B cell (primary cell): Measurements from ENCODE around the gene CADPS. TPM values are rescaled to one million over a fixed set of nuclear protein-coding genes. Genes with fewer than 3 reads are reported as not detected.

ENCODE experiments used
- ATAC-seq: fragments of 200-7000 bp; cut with Tn5 transposase; one replicate; pipeline ENCODE4 v1.10.0; 2021; ENCODE audit warnings: low read depth, mild to moderate bottlenecking, moderate number of reproducible peaks, moderate library complexity
- CTCF ChIA-PET: fragments of 350-600 bp; sonication (Branson Sonifier 250); formaldehyde crosslinking; loops from one replicate; lab custom pipeline; 2021; ENCODE audit warnings: antibody characterized with exemption, inconsistent platforms; lab: Charles Lee
- POLR2A ChIA-PET: fragments of 350-600 bp; sonication (Branson Sonifier 250); formaldehyde crosslinking; loops from one replicate; lab custom pipeline; 2021; ENCODE audit warnings: antibody characterized with exemption; lab: Charles Lee
- DNase-seq: peaks from one replicate; pipeline ENCODE4 v3.0.0; 2013
- H2AFZ ChIP-seq: 2 replicates; pipeline ENCODE4 v1.6.1; 2012; ENCODE audit warnings: mild to moderate bottlenecking, low read depth, low read length; ENCODE audit not compliant: insufficient read depth, poor library complexity, severe bottlenecking
- H3K27ac ChIP-seq, 2 donors: 1 replicate in 1 of 2; 2 replicates in 1 of 2; pipeline ENCODE4 v1.5.1; 2012 to 2013; ENCODE audit warnings: low read length in 2 of 2, mild to moderate bottlenecking in 2 of 2, moderate library complexity in 1 of 2
- H3K27me3 ChIP-seq, 4 experiments: fragments of 200-600 bp in 1 of 4; sonication (generic) in 1 of 4; replicated peaks in 1 of 4; 1 replicate in 2 of 4; 2 replicates in 2 of 4; pipeline versions ENCODE4 v1.6.1 to v1.7.0; 2013 to 2016; ENCODE audit warnings: low read length in 3 of 4, mild to moderate bottlenecking in 2 of 4, mixed read lengths in 1 of 4, moderate library complexity in 1 of 4; ENCODE audit not compliant: insufficient read depth in 4 of 4, control insufficient read depth in 3 of 4; ENCODE audit errors: control extremely low read depth in 1 of 4
- H3K36me3 ChIP-seq, 2 experiments: replicated peaks in 1 of 2; 1 replicate in 1 of 2; 2 replicates in 1 of 2; pipeline versions ENCODE4 v1.6.1 to v1.7.1; 2013; ENCODE audit warnings: low read length in 1 of 2; ENCODE audit not compliant: insufficient read depth in 2 of 2, control insufficient read depth in 1 of 2; ENCODE audit errors: control extremely low read depth in 1 of 2, extremely low read depth in 1 of 2
- H3K4me1 ChIP-seq, 2 donors: fragments of 200-600 bp in 1 of 2; sonication (generic) in 1 of 2; 1 replicate in 1 of 2; 2 replicates in 1 of 2; pipeline versions ENCODE4 v1.5.1 to v1.6.1; 2013 to 2017; ENCODE audit warnings: low read length in 2 of 2; ENCODE audit not compliant: control insufficient read depth in 2 of 2, insufficient read depth in 2 of 2
- H3K4me2 ChIP-seq: replicated peaks from 2 replicates; pipeline ENCODE3; 2012; ENCODE audit warnings: mild to moderate bottlenecking, low read depth, low read length; ENCODE audit not compliant: poor library complexity, severe bottlenecking
- H3K4me3 ChIP-seq, 5 experiments: fragments of 200-600 bp in 1 of 5; sonication (generic) in 1 of 5; 1 replicate in 3 of 5; 2 replicates in 2 of 5; pipeline versions ENCODE4 v1.5.1 to v1.7.0; 2011 to 2016; ENCODE audit warnings: low read length in 4 of 5, mild to moderate bottlenecking in 4 of 5, low read depth in 2 of 5, control low read depth in 1 of 5, moderate library complexity in 1 of 5; ENCODE audit not compliant: insufficient read depth in 1 of 5; ENCODE audit errors: control extremely low read depth in 1 of 5, extremely low read depth in 1 of 5
- H3K79me2 ChIP-seq: fragments of 200-600 bp; sonication (generic); one replicate; pipeline ENCODE4 v1.6.0; 2016; ENCODE audit warnings: low read length; ENCODE audit not compliant: control insufficient read depth, insufficient read depth
- H3K9ac ChIP-seq: fragments of 200-600 bp; sonication (generic); 2 replicates; pipeline ENCODE4 v1.6.1; 2017; ENCODE audit warnings: mild to moderate bottlenecking, low read length, moderate library complexity
- H3K9me3 ChIP-seq, 3 donors: one replicate each; pipeline versions ENCODE4 v1.6.1 to v1.7.1; 2013; ENCODE audit warnings: low read length in 2 of 3; ENCODE audit not compliant: control insufficient read depth in 2 of 3, insufficient read depth in 1 of 3; ENCODE audit errors: control extremely low read depth in 1 of 3
- H4K20me1 ChIP-seq: 2 replicates; pipeline ENCODE4 v1.6.0; 2012; ENCODE audit warnings: mild to moderate bottlenecking, low read length; ENCODE audit not compliant: insufficient read depth, control insufficient read depth, poor library complexity, severe bottlenecking
- H3K27ac Mint-ChIP-seq: one replicate; pipeline ENCODE4 v1.8.0; 2021; ENCODE audit warnings: mixed read lengths
- H3K27me3 Mint-ChIP-seq: one replicate; pipeline ENCODE4 v1.8.0; 2021; ENCODE audit warnings: mixed read lengths
- H3K4me1 Mint-ChIP-seq: one replicate; pipeline ENCODE4 v1.8.0; 2021; ENCODE audit warnings: mixed read lengths
- H3K4me3 Mint-ChIP-seq: one replicate; pipeline ENCODE4 v1.8.0; 2021; ENCODE audit warnings: mixed read lengths
- H3K9me3 Mint-ChIP-seq: one replicate; pipeline ENCODE4 v1.8.0; 2022; ENCODE audit warnings: mixed read lengths; ENCODE audit not compliant: insufficient read depth
- EZH2 ChIP-seq: IDR thresholded peaks from 2 replicates; pipeline ENCODE4 v1.6.1; 2012; ENCODE audit warnings: borderline replicate concordance, low read depth, mild to moderate bottlenecking, moderate library complexity, low read length; ENCODE audit not compliant: insufficient read depth, poor library complexity, severe bottlenecking
- WGBS: methylation state at CpG from one replicate; pipeline ENCODE4 v1.1.5; 2013; ENCODE audit warnings: missing lambda C conversion rate; ENCODE audit not compliant: insufficient coverage; 5-methylcytosine and 5-hydroxymethylcytosine counted together
- intact Hi-C: fragments of 100-400 bp; cut with micrococcal nuclease; formaldehyde crosslinking; loops from one replicate; pipeline ENCODE4 v1.10.0; 2022
- polyA plus RNA-seq: library from polyadenylated mRNA; depleted of rRNA; stranded (reverse); fragments of >200 nt; gene quantifications from 2 replicates; pipeline ENCODE4 v1.2.3, GENCODE V29; 2012
- total RNA-seq, 2 donors: library from RNA; stranded (reverse); fragments of 120-200 nt in 1 of 2; gene quantifications; 1 replicate in 1 of 2; 2 replicates in 1 of 2; pipeline versions ENCODE4 v1.2.3 to v1.2.4, GENCODE V29; 2013 to 2022
- TF ChIP-seq, protein P1 (sequence below): fragments of 200-600 bp; IDR thresholded peaks from one replicate; pipeline ENCODE4 v1.8.0; 2022; ENCODE audit warnings: antibody characterized with exemption, mild to moderate bottlenecking

CADPS gene
- total and polyA plus RNA-seq, 2 donors (not counting 1 experiment from before 2014, with no cell fraction given): 0.16 to 0.22 TPM

DNA sequence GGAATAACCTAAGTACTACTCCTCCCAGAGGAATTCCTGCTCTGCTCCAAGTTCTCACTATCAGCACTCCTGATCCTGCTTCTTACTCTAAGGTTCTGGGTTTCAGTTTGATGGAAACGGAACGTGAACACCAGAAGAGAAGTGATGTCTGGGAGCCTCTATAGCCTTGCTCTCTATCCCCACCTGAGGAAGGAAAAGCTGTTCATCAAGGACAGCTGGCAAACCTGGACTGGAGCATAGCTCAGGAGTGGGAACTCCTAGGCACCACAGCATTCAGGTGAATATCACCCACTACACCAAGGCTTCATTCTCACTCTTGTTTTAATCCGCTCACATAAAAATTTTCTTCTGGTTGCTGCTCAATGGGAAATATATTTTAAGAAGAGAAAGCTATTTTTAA lies 13.0 kb upstream of the CADPS start:
- H3K9me3 ChIP-seq: peaks cover 0 to 3% (median 0%) of the 10 kb centered on the region in 3 donors
- no peaks in the 10 kb centered on the region for H3K9me3 Mint-ChIP-seq
- H3K4me3 Mint-ChIP-seq: no peak overlapping the region
- H3K27me3 ChIP-seq: no peaks in the 10 kb centered on the region
- ATAC-seq (no peak), DNase-seq (no peak)
- H3K79me2 ChIP-seq: no peaks in the 10 kb centered on the region
- WGBS: no CpG with 5 or more reads among the region's 3 CpGs
- intact Hi-C loops: no loop called here
- no peaks in the 10 kb centered on the region for H3K4me1 ChIP-seq
- H4K20me1 ChIP-seq: no peaks in the 10 kb centered on the region
- ChIA-PET POLR2A (no interaction called here), CTCF (no interaction called here)
- no peak overlapping the region for H3K4me3 ChIP-seq
- H2AFZ ChIP-seq: no peak overlapping the region
- no peaks in the 10 kb centered on the region for H3K27me3 Mint-ChIP-seq
- H3K9ac ChIP-seq: no peak overlapping the region
- H3K27ac Mint-ChIP-seq: no peak overlapping the region
- H3K4me2 ChIP-seq: no peak overlapping the region
- TF ChIP-seq, protein P1, sequence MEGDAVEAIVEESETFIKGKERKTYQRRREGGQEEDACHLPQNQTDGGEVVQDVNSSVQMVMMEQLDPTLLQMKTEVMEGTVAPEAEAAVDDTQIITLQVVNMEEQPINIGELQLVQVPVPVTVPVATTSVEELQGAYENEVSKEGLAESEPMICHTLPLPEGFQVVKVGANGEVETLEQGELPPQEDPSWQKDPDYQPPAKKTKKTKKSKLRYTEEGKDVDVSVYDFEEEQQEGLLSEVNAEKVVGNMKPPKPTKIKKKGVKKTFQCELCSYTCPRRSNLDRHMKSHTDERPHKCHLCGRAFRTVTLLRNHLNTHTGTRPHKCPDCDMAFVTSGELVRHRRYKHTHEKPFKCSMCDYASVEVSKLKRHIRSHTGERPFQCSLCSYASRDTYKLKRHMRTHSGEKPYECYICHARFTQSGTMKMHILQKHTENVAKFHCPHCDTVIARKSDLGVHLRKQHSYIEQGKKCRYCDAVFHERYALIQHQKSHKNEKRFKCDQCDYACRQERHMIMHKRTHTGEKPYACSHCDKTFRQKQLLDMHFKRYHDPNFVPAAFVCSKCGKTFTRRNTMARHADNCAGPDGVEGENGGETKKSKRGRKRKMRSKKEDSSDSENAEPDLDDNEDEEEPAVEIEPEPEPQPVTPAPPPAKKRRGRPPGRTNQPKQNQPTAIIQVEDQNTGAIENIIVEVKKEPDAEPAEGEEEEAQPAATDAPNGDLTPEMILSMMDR: no peak
- TF ChIP-seq EZH2: no peak
- no peaks in the 10 kb centered on the region for H3K36me3 ChIP-seq
- no peaks in the 10 kb centered on the region for H3K4me1 Mint-ChIP-seq
- no peak overlapping the region for H3K27ac ChIP-seq

DNA sequence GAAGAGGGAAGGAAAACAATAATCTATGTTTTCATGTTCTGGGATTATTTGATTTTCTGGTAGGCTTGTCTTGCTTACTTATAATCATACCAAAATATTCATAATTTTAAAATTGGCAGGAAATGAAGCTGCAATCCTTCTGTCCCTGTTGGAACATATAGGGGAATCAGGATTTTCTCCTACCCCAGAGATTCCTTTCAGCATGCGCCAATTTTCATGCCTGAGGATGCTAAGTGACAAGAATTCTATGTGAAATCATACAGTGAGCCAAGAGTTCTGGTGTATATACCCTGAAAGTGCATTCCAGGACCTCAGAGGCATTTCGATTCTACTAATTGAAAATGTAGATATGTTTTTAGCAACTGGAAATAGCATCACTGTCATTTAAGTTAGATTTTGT lies 9.9 kb upstream of the CADPS start:
- CTCF ChIA-PET: no interaction called here
- H3K27ac ChIP-seq: no peak overlapping the region

More for the DNA sequence above, 9.9 kb upstream of the CADPS start:
- POLR2A ChIA-PET: no interaction called here
- Histone ChIP-seq H2AFZ (no peak overlapping the region), H3K4me3 (no peak overlapping the region), H3K4me2 (no peak overlapping the region), H3K27me3 (no peaks in the 10 kb centered on the region), H3K79me2 (no peaks in the 10 kb centered on the region), H4K20me1 (no peaks in the 10 kb centered on the region), H3K4me1 (no peaks in the 10 kb centered on the region), H3K36me3 (no peaks in the 10 kb centered on the region), H3K9me3 (peaks cover 0 to 3% (median 0%) of the 10 kb centered on the region in 3 donors), H3K9ac (no peak overlapping the region)
- TF ChIP-seq, protein P1: no peak
- TF ChIP-seq EZH2: no peak
- ATAC-seq (no peak), DNase-seq (no peak)
- 86% methylated on average over 1 of the region's 2 CpGs for WGBS
- Mint-ChIP-seq H3K27me3 (peaks cover 2% of the 10 kb centered on the region), H3K27ac (no peak overlapping the region), H3K9me3 (peaks cover 2% of the 10 kb centered on the region), H3K4me3 (no peak overlapping the region), H3K4me1 (no peaks in the 10 kb centered on the region)
- intact Hi-C loops: no loop called here
